Activated CD4-positive, alpha-beta T cell treated with anti-CD3 and anti-CD28 coated beads for 36 hours (primary cell): ENCODE results near the gene ANTXR2. TPM values are rescaled to one million over a fixed set of nuclear protein-coding genes. Genes with fewer than 3 reads are reported as not detected.

Source experiments
- ATAC-seq: fragments of 200-7000 bp; cut with Tn5 transposase; one replicate; pipeline ENCODE4 v1.10.0; 2021; ENCODE audit warnings: mild to moderate bottlenecking, moderate library complexity
- CTCF ChIA-PET: fragments of 350-600 bp; sonication (Branson Sonifier 250); formaldehyde crosslinking; loops from one replicate; lab custom pipeline; 2021; ENCODE audit warnings: antibody characterized with exemption; lab: Charles Lee
- POLR2A ChIA-PET: fragments of 350-600 bp; sonication (Branson Sonifier 250); formaldehyde crosslinking; loops from one replicate; lab custom pipeline; 2021; ENCODE audit warnings: antibody characterized with exemption, inconsistent platforms; lab: Charles Lee
- DNase-seq: peaks from one replicate; pipeline ENCODE4 v3.0.0-alpha.2; 2020
- H3K27ac Mint-ChIP-seq: one replicate; pipeline ENCODE4 v1.8.0; 2021; ENCODE audit warnings: mixed read lengths
- H3K27me3 Mint-ChIP-seq: one replicate; pipeline ENCODE4 v1.8.0; 2021; ENCODE audit warnings: mixed read lengths
- H3K36me3 Mint-ChIP-seq: one replicate; pipeline ENCODE4 v1.8.0; 2021; ENCODE audit warnings: low read depth, mixed read lengths
- H3K4me1 Mint-ChIP-seq: one replicate; pipeline ENCODE4 v1.8.0; 2021; ENCODE audit warnings: mixed read lengths
- H3K4me3 Mint-ChIP-seq: one replicate; pipeline ENCODE4 v1.8.0; 2021; ENCODE audit warnings: mild to moderate bottlenecking, moderate library complexity, mixed read lengths
- H3K9me3 Mint-ChIP-seq: one replicate; pipeline ENCODE4 v1.8.0; 2021; ENCODE audit warnings: low read depth, mixed read lengths
- intact Hi-C, 2 experiments: fragments of 100-400 bp; cut with DNase I in 1 of 2; cut with micrococcal nuclease in 1 of 2; formaldehyde crosslinking; loops; one replicate each; pipeline versions ENCODE4 v1.14.2 to v1.15.1; 2022 to 2024; cut with DNase I, micrococcal nuclease
- total RNA-seq, 2 experiments: library from RNA; stranded (reverse); gene quantifications; one replicate each; pipeline ENCODE4 v1.2.3, GENCODE V29; 2021

The ANTXR2 gene
- total RNA-seq, 2 experiments from 2014 or later = 2.3 to 3.8 TPM

- no peak overlapping the region for H3K27ac Mint-ChIP-seq
- peaks cover 7% of the 10 kb centered on the region for H3K4me1 Mint-ChIP-seq
- no peaks in the 10 kb centered on the region for H3K9me3 Mint-ChIP-seq
- CTCF ChIA-PET = no interaction called here
- no peaks in the 10 kb centered on the region for H3K27me3 Mint-ChIP-seq
- POLR2A ChIA-PET = no interaction called here
- H3K4me3 Mint-ChIP-seq = no peak overlapping the region
- intact Hi-C loops = no loop called here
- peaks cover 18% of the 10 kb centered on the region for H3K36me3 Mint-ChIP-seq
- ATAC-seq = no peak
- DNase-seq = no peak
Measured at GRCh38 chr4:80043541-80043940, 29.5 kb downstream of the ANTXR2 start.

DNA sequence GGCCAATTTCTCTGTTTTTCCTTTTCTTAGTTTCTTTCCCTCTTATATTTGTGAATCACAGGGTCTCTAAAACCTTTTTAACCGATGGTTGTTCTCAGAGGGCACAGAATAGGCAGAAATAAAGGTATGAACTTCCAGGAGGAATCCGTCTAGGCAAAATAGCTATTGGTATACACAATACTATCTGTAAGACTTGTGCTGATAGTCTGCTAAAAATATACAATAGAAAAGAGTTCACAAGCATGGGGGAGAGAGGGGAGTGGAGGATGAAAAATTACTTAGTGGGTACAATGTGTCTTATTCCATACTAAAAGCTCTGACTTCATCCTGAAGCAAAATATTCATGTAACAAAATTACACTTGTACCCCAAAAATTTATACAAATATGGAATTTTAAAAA, 30.2 kb downstream of the ANTXR2 start:
- ATAC-seq (no peak), DNase-seq (no peak)
- H3K4me3 Mint-ChIP-seq = no peak overlapping the region
- H3K36me3 Mint-ChIP-seq = peaks cover 18% of the 10 kb centered on the region
- H3K27me3 Mint-ChIP-seq = no peaks in the 10 kb centered on the region
- intact Hi-C loops = no loop called here
- CTCF ChIA-PET = interaction anchor here (1.1 to 1.2 kb wide), 2 partner anchors 10 to 26 kb away, joined by 3 to 4 read pairs; no protein-coding TSS in a partner anchor
- no peak overlapping the region for H3K27ac Mint-ChIP-seq
- H3K4me1 Mint-ChIP-seq = peaks cover 10% of the 10 kb centered on the region
- POLR2A ChIA-PET = no interaction called here
- no peaks in the 10 kb centered on the region for H3K9me3 Mint-ChIP-seq

DNA sequence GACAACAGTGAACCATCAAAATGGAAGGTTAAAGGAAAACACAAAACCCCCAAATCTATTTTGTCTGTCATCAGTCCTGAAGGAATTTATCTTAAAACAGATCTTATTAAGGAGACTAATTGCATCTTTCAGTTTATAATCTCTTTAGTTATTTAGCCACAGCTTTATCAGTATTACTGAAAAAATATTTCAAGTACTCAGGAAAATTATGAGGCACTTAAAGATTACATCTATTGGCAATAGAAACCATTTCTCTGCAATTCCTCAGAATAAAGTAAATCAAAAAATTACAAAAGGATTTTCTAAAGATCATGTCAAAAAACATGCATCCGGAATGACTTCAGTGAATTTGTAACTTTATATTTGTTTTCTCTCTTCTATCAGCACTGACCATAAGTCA, 35.2 kb downstream of the ANTXR2 start:
- CTCF ChIA-PET = no interaction called here
- no peak overlapping the region for H3K27ac Mint-ChIP-seq
- H3K36me3 Mint-ChIP-seq = peaks cover 8% of the 10 kb centered on the region
- no peak for DNase-seq
- H3K27me3 Mint-ChIP-seq = no peaks in the 10 kb centered on the region
- intact Hi-C loops = no loop called here
- no peaks in the 10 kb centered on the region for H3K9me3 Mint-ChIP-seq
- H3K4me3 Mint-ChIP-seq = no peak overlapping the region
- ATAC-seq = no peak
- peaks cover 21% of the 10 kb centered on the region for H3K4me1 Mint-ChIP-seq
- POLR2A ChIA-PET = no interaction called here

GRCh38 chr4:80036949-80037685, 35.9 kb downstream of the ANTXR2 start:
- H3K4me1 Mint-ChIP-seq = peaks cover 21% of the 10 kb centered on the region
- peaks cover 5% of the 10 kb centered on the region for H3K36me3 Mint-ChIP-seq
- no peak for DNase-seq
- no peak for ATAC-seq
- peak overlapping the region; percentile 69 for H3K27ac Mint-ChIP-seq
- CTCF ChIA-PET = no interaction called here
- no peaks in the 10 kb centered on the region for H3K9me3 Mint-ChIP-seq
- H3K27me3 Mint-ChIP-seq = no peaks in the 10 kb centered on the region
- H3K4me3 Mint-ChIP-seq = peak overlapping the region; percentile 16
- POLR2A ChIA-PET = no interaction called here
- intact Hi-C loops = no loop called here

DNA sequence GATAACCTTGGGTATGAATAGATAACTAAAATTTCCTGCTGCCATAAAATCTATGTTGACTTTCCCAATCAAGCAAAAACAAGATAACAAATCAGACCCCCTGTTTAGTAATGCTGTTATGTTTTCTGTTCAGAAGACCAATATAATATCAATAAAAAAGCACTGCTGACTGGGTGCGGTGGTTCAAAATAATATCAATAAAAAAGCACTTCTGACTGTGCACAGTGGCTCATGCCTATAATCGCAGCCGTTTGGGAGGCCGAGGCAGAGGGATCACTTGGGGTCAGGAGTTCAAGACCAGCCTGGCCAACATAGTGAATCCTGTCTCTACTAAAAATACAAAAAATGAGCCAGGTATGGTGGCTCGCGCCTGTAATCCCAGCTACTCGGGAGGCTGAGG, 36.7 kb downstream of the ANTXR2 start:
- POLR2A ChIA-PET = no interaction called here
- Mint-ChIP-seq H3K27me3 (no peaks in the 10 kb centered on the region), H3K4me3 (no peak overlapping the region), H3K4me1 (peaks cover 21% of the 10 kb centered on the region), H3K27ac (no peak overlapping the region), H3K36me3 (peaks cover 5% of the 10 kb centered on the region), H3K9me3 (no peaks in the 10 kb centered on the region)
- intact Hi-C loops = no loop called here
- ATAC-seq = no peak
- CTCF ChIA-PET = interaction anchor here (1.0 kb wide), 1 partner anchor 14 kb away, joined by 3 read pairs; no protein-coding TSS in a partner anchor
- no peak for DNase-seq

DNA sequence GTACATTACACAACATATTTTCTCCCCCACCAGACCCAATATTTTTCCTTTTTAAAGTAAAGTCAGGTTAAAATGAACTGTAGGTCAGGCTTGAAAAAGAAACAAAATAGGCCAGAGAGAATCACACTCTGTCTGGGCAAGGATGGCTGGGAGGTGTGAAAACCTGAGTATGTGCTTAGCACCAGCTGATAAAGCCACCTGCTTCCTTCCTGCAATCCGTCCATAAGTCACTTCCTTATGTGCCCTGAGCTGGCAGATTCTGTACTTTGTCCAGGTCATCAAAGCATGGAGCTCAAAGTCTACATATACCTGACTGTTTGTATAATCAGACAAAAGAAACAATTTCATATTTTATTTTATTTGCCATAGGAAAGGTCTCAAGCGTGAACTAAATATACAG, 37.7 kb downstream of the ANTXR2 start:
- ATAC-seq (peak; percentile 19), DNase-seq (peak; percentile 8)
- Mint-ChIP-seq H3K9me3 (no peaks in the 10 kb centered on the region), H3K27me3 (no peaks in the 10 kb centered on the region), H3K27ac (no peak overlapping the region), H3K4me3 (no peak overlapping the region), H3K36me3 (peaks cover 5% of the 10 kb centered on the region), H3K4me1 (peaks cover 21% of the 10 kb centered on the region)
- ChIA-PET POLR2A (no interaction called here), CTCF (interaction anchor here (1.0 kb wide), 1 partner anchor 13 kb away, joined by 3 read pairs; no protein-coding TSS in a partner anchor)
- intact Hi-C loops = no loop called here

DNA sequence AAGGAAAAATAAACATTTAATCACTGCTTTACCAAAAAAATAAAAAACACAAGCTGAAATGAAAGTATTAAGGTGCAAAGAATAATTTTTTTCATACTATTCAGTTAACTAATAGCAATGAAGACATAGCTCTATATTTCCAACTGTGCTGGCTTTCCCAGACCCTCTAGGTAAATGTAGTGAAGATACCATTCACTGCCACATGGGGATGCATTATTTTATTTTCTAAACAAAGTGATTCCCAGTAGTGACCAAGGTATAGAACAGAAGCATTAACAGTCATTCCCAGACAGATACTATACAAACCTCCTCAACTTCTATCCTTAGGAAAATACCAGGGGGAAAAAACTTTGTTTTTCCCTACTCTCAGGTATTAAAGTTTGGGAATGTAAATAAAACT, 39.4 kb downstream of the ANTXR2 start:
- POLR2A ChIA-PET = no interaction called here
- intact Hi-C loops = no loop called here

GRCh38 chr4:80029364-80029763, 43.7 kb downstream of the ANTXR2 start:
- ChIA-PET CTCF (no interaction called here), POLR2A (no interaction called here)
- Mint-ChIP-seq H3K27me3 (no peaks in the 10 kb centered on the region), H3K27ac (no peak overlapping the region), H3K4me3 (no peak overlapping the region), H3K4me1 (peaks cover 2% of the 10 kb centered on the region), H3K9me3 (no peaks in the 10 kb centered on the region), H3K36me3 (peaks cover 8% of the 10 kb centered on the region)
- intact Hi-C loops = no loop called here
- ATAC-seq (no peak), DNase-seq (no peak)

More for the DNA sequence above, 39.4 kb downstream of the ANTXR2 start:
- H3K27ac Mint-ChIP-seq = no peak overlapping the region
- CTCF ChIA-PET = interaction anchor here (0.7 kb wide), 1 partner anchor 255 kb away, joined by 3 read pairs; no protein-coding TSS in a partner anchor
- peak; percentile 42 for ATAC-seq
- H3K9me3 Mint-ChIP-seq = no peaks in the 10 kb centered on the region
- H3K36me3 Mint-ChIP-seq = peaks cover 1% of the 10 kb centered on the region
- H3K4me1 Mint-ChIP-seq = peaks cover 18% of the 10 kb centered on the region
- no peak for DNase-seq
- no peak overlapping the region for H3K4me3 Mint-ChIP-seq
- H3K27me3 Mint-ChIP-seq = no peaks in the 10 kb centered on the region

DNA sequence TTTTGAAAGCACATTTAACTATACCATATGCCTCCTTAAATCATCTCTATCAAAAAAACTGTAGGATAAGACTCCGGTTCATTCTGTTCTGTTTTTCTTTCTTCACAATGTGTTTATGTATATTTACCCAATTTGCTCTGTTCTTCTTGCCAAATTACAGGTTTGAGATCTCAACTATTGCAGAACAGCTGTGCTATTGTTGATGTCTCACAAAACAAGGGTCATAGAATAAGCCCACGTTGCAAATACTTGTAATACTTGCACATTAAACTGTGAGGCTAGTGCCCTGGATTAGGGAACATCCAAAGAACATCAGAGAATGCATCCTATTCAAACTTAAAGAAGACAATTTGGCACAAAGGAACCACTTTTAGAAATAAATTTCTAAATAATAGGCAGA, 45.4 kb downstream of the ANTXR2 start:
- Mint-ChIP-seq H3K4me3 (no peak overlapping the region), H3K9me3 (no peaks in the 10 kb centered on the region), H3K36me3 (peaks cover 16% of the 10 kb centered on the region), H3K27ac (no peak overlapping the region), H3K27me3 (no peaks in the 10 kb centered on the region), H3K4me1 (peaks cover 5% of the 10 kb centered on the region)
- DNase-seq = no peak
- ChIA-PET CTCF (no interaction called here), POLR2A (no interaction called here)
- intact Hi-C loops = no loop called here
- no peak for ATAC-seq

GRCh38 chr4:80026100-80026499, 46.9 kb downstream of the ANTXR2 start:
- ATAC-seq (peak; percentile 39), DNase-seq (no peak)
- Mint-ChIP-seq H3K4me3 (no peak overlapping the region), H3K36me3 (peaks cover 19% of the 10 kb centered on the region), H3K27me3 (no peaks in the 10 kb centered on the region), H3K9me3 (no peaks in the 10 kb centered on the region), H3K27ac (no peak overlapping the region), H3K4me1 (peaks cover 9% of the 10 kb centered on the region)
- ChIA-PET CTCF (interaction anchor here (0.6 kb wide), 1 partner anchor 66 kb away, joined by 3 read pairs; no protein-coding TSS in a partner anchor), POLR2A (no interaction called here)
- intact Hi-C loops = no loop called here

DNA sequence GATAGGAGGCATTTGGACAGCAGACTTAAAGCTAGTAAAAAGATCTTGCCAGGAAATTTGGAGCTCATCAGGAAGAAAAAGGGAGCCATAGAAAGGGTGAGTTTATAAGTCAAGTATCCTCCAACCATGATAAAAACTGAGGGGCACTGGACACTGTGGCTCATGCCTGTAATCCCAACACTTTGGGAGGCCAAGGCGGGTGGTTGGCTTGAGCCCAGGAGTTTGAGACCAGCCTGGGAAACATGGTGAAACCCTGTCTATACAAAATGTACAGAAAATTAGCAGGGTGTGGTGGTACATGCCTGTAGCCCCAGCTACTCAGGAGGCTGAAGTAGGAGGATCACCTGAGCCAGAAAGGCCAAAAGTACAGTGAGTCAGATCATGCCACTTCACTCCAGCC, 48.7 kb downstream of the ANTXR2 start:
- ChIA-PET POLR2A (no interaction called here), CTCF (interaction anchor here (0.8 kb wide), 1 partner anchor 9 kb away, joined by 3 read pairs; no protein-coding TSS in a partner anchor)
- no peak overlapping the region for H3K27ac Mint-ChIP-seq
- no peak for DNase-seq
- intact Hi-C loops = no loop called here
- ATAC-seq = no peak
- H3K27me3 Mint-ChIP-seq = no peaks in the 10 kb centered on the region
- peaks cover 19% of the 10 kb centered on the region for H3K36me3 Mint-ChIP-seq
- H3K4me3 Mint-ChIP-seq = no peak overlapping the region
- H3K9me3 Mint-ChIP-seq = no peaks in the 10 kb centered on the region
- peaks cover 9% of the 10 kb centered on the region for H3K4me1 Mint-ChIP-seq

DNA sequence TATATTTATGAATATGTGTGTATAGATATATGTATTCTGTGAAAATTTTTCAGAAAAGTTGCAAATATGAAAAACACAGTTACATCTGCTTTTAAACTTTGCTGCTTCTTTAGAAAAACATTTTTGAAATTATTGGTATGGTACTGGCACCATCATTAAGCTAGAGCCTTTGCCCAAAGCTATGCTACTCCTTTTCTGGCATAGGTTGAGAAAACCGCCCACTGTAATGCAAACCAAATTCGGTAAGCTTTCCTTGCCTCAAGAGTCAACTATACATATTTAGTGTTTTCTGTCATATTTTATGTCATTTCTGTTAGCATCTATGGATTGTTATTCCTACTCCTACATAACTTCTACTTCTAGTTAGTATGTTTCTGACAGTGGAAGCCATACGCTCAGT, 50.7 kb downstream of the ANTXR2 start:
- intact Hi-C loops = no loop called here
- ATAC-seq (no peak), DNase-seq (no peak)
- POLR2A ChIA-PET = no interaction called here
- Mint-ChIP-seq H3K4me1 (peaks cover 9% of the 10 kb centered on the region), H3K27me3 (no peaks in the 10 kb centered on the region), H3K27ac (no peak overlapping the region), H3K9me3 (no peaks in the 10 kb centered on the region), H3K36me3 (peaks cover 22% of the 10 kb centered on the region), H3K4me3 (no peak overlapping the region)
- CTCF ChIA-PET = interaction anchor here (1.0 to 1.1 kb wide), 2 partner anchors 13 to 38 kb away, joined by 3 to 4 read pairs; no protein-coding TSS in a partner anchor
